Measurements from ENCODE around the gene COLEC12.

Gene COLEC12

GRCh38 chr18:505483-506122 is 5.1 kb upstream of the COLEC12 start:
- no peak for FAIRE-seq

GRCh38 chr18:501406-501714 is 859 bp upstream of the COLEC12 start:
- no peak for FAIRE-seq

GRCh38 chr18:499776-500631 is 497 bp downstream of the COLEC12 start:
- FAIRE-seq, result no peak

- no peak for FAIRE-seq
These were observed 1.3 kb downstream of the COLEC12 start for GRCh38 chr18:498931-499775.

- FAIRE-seq, result no peak
These were observed 2.8 kb downstream of the COLEC12 start for GRCh38 chr18:497688-498087.

- FAIRE-seq, result no peak
These were observed 5.0 kb downstream of the COLEC12 start for GRCh38 chr18:495452-495851.

- no peak for FAIRE-seq
These were observed 5.5 kb downstream of the COLEC12 start for GRCh38 chr18:495017-495416.

GRCh38 chr18:493986-494983 is 6.2 kb downstream of the COLEC12 start:
- no peak for FAIRE-seq

GRCh38 chr18:492451-492850 is 8.1 kb downstream of the COLEC12 start:
- no peak for FAIRE-seq

- no peak for FAIRE-seq
These were observed 9.9 kb downstream of the COLEC12 start for GRCh38 chr18:490624-491023.

- FAIRE-seq, result no peak
These were observed 10.5 kb downstream of the COLEC12 start for GRCh38 chr18:490024-490366.

- no peak for FAIRE-seq
These were observed 11.1 kb downstream of the COLEC12 start for GRCh38 chr18:489244-490023.

- no peak for FAIRE-seq
These were observed 13.4 kb downstream of the COLEC12 start for GRCh38 chr18:486929-487740.

GRCh38 chr18:484749-485464 is 15.6 kb downstream of the COLEC12 start:
- FAIRE-seq, result no peak

- FAIRE-seq, result no peak
These were observed 21.8 kb downstream of the COLEC12 start for GRCh38 chr18:478681-479080.

- FAIRE-seq, result no peak
These were observed 22.9 kb downstream of the COLEC12 start for GRCh38 chr18:477565-477964.

GRCh38 chr18:476251-476664 is 24.2 kb downstream of the COLEC12 start:
- FAIRE-seq, result no peak

- no peak for FAIRE-seq
These were observed 25.1 kb downstream of the COLEC12 start for GRCh38 chr18:475202-476031.

- FAIRE-seq, result no peak
These were observed 26.1 kb downstream of the COLEC12 start for GRCh38 chr18:474416-474815.
